T-helper 2 cell treated with Interferon-gamma antibody and Interleukin-4, amounts not matched to agents 100 ng/mL and 5 ng/mL, for 36 hours (primary cell): Measurements from ENCODE around the gene TMEM266. TPM values are rescaled to one million over a fixed set of nuclear protein-coding genes. Genes with fewer than 3 reads are reported as not detected.

Experiments used
- intact Hi-C: fragments of 100-400 bp; cut with micrococcal nuclease; formaldehyde crosslinking; loops from one replicate; pipeline ENCODE4 v1.15.1; 2023
- total RNA-seq: library from RNA; stranded (reverse); gene quantifications from 2 replicates; pipeline ENCODE4 v1.2.3, GENCODE V29; 2022

Gene TMEM266
- total RNA-seq, 1 donor from 2014 or later, result not detected

GRCh38 chr15:76181705-76182107 is 121.9 kb downstream of the TMEM266 start:
- intact Hi-C loops, result no loop called here

- intact Hi-C loops, result no loop called here
Measured at GRCh38 chr15:76183930-76184649, 124.3 kb downstream of the TMEM266 start.

GRCh38 chr15:76184650-76185035 is 124.9 kb downstream of the TMEM266 start:
- intact Hi-C loops, result no loop called here

- intact Hi-C loops, result no loop called here
Measured at GRCh38 chr15:76185716-76186115, 125.9 kb downstream of the TMEM266 start.

DNA sequence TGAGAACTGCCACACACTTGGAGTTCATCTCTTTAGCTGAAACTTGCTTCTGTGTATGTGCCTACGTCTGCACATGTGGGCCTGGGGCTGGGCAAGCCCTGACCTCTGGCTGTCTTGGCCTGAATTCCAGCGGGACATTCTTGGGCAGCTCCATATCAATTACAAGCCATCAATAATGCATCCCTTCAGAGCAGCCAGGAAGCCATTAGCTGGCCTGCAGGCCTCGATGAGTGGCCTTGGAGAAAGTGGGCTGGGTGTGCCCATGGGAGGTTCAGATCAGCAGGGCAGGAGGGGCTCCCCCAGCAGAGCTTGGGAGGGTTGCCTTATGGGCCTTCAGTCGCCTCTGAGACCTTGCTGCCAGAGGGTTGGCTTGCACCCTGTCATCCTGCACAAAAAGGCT is 127.4 kb downstream of the TMEM266 start:
- intact Hi-C loops, result no loop called here

DNA sequence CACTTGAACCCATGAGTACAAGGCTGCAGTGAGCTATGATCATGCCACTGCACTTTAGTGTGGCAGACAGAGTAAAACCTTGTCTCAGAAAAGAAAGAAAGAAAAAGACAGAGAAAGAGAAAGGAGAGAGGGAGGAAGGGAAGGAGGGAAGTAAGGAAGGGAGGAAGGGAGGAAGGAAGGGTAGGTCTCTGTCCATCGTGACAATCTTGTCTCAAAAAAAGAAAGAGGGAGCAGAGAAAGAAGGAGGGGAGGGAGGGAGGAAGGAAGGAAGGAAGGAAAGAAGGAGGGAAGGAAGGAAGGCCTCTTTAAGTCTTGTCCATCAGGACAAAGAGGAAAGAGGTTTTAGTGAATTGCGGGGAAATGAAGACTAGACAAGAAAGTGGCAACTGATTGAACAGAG is 129.3 kb downstream of the TMEM266 start:
- intact Hi-C loops, result no loop called here

DNA sequence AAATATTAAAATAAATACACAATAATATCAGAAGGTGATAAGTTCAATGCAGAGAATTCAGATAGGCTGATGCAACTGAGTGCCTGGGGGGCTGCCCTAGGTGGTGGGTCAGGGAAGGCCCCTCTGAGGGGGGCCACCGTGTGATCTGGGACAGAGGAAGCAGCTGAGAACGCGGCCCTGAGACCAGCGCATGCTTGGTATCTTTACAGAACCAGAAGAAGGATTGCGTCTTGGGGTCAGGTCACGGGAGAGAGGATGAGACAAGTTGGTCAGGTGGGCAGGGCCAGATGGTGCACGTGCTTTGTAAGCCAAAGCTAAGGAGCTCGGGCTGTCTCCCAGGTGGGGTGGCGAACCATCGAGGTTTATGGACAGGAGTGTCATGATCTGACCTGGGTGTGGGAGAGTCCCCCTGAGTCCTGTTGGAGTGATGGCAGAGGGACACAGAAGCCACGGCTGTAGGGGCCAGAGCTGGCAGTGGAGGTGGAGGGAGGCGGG is 130.3 kb downstream of the TMEM266 start:
- intact Hi-C loops, result no loop called here

- intact Hi-C loops, result no loop called here
Measured at GRCh38 chr15:76190751-76191538, 131.2 kb downstream of the TMEM266 start.

- intact Hi-C loops, result no loop called here
Measured at GRCh38 chr15:76191539-76192244, 131.9 kb downstream of the TMEM266 start.

- intact Hi-C loops, result no loop called here
Measured at GRCh38 chr15:76192715-76193114, 132.9 kb downstream of the TMEM266 start.

DNA sequence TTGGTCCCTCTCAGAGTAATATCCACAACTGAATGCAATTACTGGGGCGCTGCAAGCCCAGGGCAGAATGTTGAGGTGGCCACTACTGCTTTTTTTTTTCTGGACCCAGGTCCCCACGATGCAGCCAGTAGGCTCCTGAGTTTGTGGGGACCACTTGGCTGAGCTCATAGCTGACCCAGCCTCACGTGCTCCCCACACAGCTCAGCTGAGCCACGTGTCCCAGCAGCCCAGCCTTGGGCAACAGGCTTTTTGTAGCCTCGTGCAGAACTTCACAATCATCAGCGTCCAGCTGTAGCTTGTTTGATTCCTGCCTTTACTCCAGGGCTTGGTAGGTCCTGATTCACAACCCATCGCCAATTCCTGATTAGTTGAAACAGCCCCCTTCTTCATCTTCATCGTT is 134.1 kb downstream of the TMEM266 start:
- intact Hi-C loops, result no loop called here

GRCh38 chr15:76195506-76196268 is 135.9 kb downstream of the TMEM266 start:
- intact Hi-C loops, result no loop called here

DNA sequence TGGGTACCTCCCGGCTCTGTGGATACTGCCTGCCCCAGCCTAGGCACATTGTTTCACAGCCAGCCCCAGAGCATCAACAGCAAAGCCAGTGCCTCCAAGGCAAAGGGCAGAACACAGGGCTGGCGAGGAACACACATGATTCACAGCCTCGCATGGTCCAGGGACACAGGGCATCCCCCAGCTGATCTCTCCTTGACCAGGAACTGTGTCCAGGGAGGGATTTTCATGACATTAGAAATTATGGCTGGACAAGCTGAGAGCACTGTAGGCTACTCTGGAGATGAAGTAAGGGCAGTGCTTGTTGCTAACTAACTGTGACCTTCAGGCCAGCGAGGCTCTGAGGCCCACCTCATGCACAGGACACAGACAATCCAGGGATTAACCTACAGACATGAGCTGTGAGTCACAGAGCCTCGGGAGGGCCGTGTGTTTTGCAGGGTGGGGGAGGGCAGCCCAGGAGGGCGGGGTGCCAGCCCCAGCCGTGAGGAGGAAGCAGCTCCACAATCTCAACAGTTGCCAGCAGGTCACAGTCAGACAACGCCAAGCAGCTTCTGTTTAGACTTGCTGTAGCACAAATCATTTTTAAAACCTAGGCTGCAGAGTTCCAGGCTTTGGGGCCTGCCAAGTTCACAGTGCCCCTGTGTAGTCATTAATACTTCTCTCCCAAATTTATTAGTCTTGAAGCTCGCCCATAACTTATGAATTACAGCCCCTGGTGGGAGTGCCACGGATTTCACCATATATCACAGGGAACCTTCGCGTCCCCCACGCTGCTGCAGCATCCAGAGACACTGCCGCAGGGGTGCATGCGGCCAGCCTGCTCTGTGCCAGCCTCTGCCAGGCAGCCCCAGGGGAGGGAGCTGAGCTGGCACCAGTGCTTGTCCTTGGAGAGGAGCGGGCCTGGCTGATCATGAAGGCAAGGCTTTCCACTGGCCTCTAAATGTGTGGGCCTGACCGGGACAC is 136.8 kb downstream of the TMEM266 start:
- intact Hi-C loops, result no loop called here

- intact Hi-C loops, result no loop called here
Measured at GRCh38 chr15:76197703-76198455, 138.1 kb downstream of the TMEM266 start.

DNA sequence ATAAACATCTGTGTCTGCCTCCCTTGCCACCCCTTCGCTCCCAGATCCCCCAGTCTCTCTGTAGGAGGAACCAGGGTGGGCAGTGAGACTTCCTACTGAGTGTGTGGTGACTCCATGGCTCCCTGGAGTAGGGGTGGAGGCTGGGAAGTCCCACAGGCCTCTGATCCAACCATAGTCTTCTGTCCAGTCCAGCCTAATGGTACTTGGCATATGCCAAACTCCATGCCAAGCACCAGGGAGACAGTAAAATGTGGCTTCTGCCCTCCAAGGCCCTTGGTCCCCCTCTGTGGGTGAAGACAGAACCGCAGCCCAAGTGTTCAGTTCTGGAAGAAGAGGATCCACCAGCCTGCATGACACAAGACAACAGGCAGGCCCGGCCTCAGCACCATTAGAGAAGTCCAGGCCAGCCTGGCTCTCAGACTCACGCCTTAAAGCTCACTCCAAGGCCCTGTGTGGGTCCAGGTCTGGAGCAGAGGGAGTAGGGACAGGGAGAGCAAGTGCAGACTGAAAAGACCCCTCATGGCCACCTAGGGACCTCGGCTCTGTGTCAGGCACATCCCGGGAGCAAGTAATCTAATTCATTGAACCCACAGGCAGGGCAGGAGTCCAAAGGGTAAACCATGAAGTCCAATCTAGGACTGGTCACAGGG is 138.8 kb downstream of the TMEM266 start:
- intact Hi-C loops, result no loop called here

DNA sequence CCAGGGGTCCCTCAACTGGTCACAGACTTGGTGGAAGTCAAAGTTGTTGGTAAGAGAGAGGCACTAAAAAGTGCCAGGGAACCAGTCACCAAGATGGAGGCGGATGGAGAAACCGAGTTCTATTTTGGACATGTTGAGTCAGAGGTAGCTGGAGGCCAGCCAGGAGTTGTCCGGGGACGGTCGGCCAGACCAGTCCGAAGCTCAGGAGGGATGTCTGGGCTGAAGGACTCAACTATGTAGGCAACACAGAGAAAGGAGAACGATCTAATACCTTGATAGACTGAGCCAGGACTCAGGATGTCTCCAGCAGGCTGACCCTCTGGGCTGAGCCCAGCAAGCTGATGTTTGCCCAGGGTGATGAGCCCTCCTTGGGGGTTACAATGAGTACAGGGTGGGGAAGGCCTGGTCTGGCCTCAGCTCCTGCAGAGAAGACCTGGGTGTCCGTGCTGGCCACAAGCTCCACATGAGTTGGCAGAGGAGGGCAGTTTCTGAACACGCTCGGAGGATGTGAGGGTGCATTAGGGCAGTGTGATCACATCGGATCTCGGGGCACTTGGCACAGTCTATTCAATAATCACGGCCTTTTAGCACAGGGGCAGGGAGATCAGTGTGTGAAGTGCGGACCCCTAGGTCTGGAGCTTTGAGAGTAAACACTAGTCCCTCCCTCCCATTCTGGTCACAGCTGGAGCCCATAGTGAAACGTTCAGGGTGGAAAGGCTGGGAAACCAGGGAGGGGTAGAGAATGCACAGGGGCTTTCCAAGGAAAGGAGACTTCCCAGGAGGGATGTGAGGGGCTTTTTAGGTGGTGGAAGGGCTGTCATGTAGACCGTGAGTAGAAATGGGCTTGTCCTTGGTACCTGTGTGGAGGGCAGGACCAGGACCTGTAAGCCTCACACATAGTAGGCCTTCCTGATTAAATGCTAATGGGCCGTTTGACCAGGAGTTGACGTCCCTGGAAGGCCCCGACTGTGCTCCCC is 139.6 kb downstream of the TMEM266 start:
- intact Hi-C loops, result no loop called here

DNA sequence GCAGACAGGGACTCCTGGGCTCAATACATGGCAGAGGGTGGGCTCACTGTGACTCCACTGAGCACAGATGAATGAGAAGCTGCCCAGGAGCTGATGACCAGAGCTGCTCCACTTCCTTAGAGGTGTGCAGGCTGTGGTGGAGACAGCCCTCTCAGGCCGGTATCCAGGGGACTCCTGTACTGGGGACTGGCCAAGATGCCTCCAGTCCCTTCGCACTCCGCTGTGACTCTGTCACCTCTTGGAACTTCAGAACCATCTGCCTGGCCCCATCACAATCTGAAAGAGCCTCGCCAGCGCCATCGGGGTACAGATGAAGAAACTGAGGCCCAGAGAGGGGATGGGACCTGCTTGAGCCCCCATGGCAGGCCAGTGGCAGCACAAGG is 140.3 kb downstream of the TMEM266 start:
- intact Hi-C loops, result no loop called here

DNA sequence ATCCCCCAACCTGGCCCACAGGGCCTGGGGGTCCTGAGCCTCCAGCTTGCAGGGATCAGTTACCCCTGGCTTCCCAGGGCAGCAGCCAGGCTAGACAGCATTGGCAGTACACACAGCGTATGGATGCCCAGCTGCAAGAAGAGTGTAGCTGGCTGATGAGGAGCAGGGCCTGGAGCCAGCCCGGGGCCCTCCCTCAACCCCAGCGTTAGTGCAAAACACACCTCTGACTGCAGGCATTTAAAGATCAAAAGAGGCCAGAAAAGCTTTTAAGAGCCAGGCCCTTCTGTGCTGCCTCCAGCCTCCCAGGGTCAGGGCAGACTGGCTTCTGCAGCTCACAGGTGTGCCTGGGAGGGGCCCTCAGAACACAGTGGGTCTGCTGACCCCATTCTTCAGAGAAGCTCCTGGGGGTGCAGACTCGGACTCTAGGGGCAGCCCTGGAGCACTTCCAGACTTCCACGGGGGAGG is 140.9 kb downstream of the TMEM266 start:
- intact Hi-C loops, result no loop called here
